Endometrial microvascular endothelial cells (primary cell): ENCODE results near the gene IL9. TPM values are rescaled to one million over a fixed set of nuclear protein-coding genes. Genes with fewer than 3 reads are reported as not detected.

ENCODE experiments used
- in situ Hi-C: cut with HindIII; loops from 2 replicates; pipeline ENCODE4 v1.10.0; 2017; ENCODE audit warnings: low sequenced_read_pairs, low pct_unique_long_range_greater_than_20kb; ENCODE audit errors: inconsistent ontology term
- total RNA-seq: library from RNA; depleted of rRNA; stranded (reverse); fragments of >200 nt; gene quantifications from one replicate; pipeline ENCODE4 v1.2.3, GENCODE V29; 2015; ENCODE audit errors: inconsistent ontology term

IL9 gene
- total RNA-seq, 1 donor from 2014 or later: not detected

GRCh38 chr5:135894789-135895188 is 852 bp downstream of the IL9 start:
- in situ Hi-C loops: no loop called here

GRCh38 chr5:135894276-135894675 is 1.4 kb downstream of the IL9 start:
- in situ Hi-C loops: no loop called here

- in situ Hi-C loops: no loop called here
These were observed 3.9 kb downstream of the IL9 start for GRCh38 chr5:135891791-135892190.

GRCh38 chr5:135891268-135891667 is 4.4 kb downstream of the IL9 start:
- in situ Hi-C loops: no loop called here

- in situ Hi-C loops: no loop called here
These were observed 4.8 kb downstream of the IL9 start for GRCh38 chr5:135890867-135891266.

GRCh38 chr5:135890296-135890695 is 5.3 kb downstream of the IL9 start:
- in situ Hi-C loops: no loop called here

- in situ Hi-C loops: no loop called here
These were observed 7.6 kb downstream of the IL9 start for GRCh38 chr5:135887881-135888614.

- in situ Hi-C loops: no loop called here
These were observed 8.2 kb downstream of the IL9 start for GRCh38 chr5:135887447-135887864.

GRCh38 chr5:135886136-135886535 is 9.5 kb downstream of the IL9 start:
- in situ Hi-C loops: no loop called here

GRCh38 chr5:135885031-135885430 is 10.6 kb downstream of the IL9 start:
- in situ Hi-C loops: no loop called here

GRCh38 chr5:135883441-135883840 is 12.2 kb downstream of the IL9 start:
- in situ Hi-C loops: no loop called here

- in situ Hi-C loops: no loop called here
These were observed 12.6 kb downstream of the IL9 start for GRCh38 chr5:135883026-135883425.

- in situ Hi-C loops: no loop called here
These were observed 13.8 kb downstream of the IL9 start for GRCh38 chr5:135881819-135882218.

- in situ Hi-C loops: no loop called here
These were observed 14.4 kb downstream of the IL9 start for GRCh38 chr5:135881244-135881643.

- in situ Hi-C loops: no loop called here
These were observed 14.8 kb downstream of the IL9 start for GRCh38 chr5:135880801-135881200.

GRCh38 chr5:135880278-135880677 is 15.4 kb downstream of the IL9 start:
- in situ Hi-C loops: no loop called here

GRCh38 chr5:135879591-135879990 is 16.1 kb downstream of the IL9 start:
- in situ Hi-C loops: no loop called here

- in situ Hi-C loops: no loop called here
These were observed 17.5 kb downstream of the IL9 start for GRCh38 chr5:135878156-135878620.

GRCh38 chr5:135877570-135878155 is 18.0 kb downstream of the IL9 start:
- in situ Hi-C loops: no loop called here

GRCh38 chr5:135876146-135876545 is 19.5 kb downstream of the IL9 start:
- in situ Hi-C loops: no loop called here

- in situ Hi-C loops: no loop called here
These were observed 20.1 kb downstream of the IL9 start for GRCh38 chr5:135875567-135875966.
